ENCODE data around the gene ATP5PF.

GRCh38 chr21:25735646-25736597, 1.2 kb upstream of the ATP5PF start:
- TF ChIP-seq, protein P1, sequence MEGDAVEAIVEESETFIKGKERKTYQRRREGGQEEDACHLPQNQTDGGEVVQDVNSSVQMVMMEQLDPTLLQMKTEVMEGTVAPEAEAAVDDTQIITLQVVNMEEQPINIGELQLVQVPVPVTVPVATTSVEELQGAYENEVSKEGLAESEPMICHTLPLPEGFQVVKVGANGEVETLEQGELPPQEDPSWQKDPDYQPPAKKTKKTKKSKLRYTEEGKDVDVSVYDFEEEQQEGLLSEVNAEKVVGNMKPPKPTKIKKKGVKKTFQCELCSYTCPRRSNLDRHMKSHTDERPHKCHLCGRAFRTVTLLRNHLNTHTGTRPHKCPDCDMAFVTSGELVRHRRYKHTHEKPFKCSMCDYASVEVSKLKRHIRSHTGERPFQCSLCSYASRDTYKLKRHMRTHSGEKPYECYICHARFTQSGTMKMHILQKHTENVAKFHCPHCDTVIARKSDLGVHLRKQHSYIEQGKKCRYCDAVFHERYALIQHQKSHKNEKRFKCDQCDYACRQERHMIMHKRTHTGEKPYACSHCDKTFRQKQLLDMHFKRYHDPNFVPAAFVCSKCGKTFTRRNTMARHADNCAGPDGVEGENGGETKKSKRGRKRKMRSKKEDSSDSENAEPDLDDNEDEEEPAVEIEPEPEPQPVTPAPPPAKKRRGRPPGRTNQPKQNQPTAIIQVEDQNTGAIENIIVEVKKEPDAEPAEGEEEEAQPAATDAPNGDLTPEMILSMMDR (IDR thresholded peaks at IDR 0.05; ENCODE audit: extremely low read depth in 1 of 2, insufficient read depth in 1 of 2, low read depth in 1 of 2, low read length in 2 of 2): no peak
- no peak for TF ChIP-seq POLR2AphosphoS5 (IDR thresholded peaks at IDR 0.05; ENCODE audit: insufficient read depth, low read depth, low read length)
- no peak for TF ChIP-seq JUN (IDR thresholded peaks at IDR 0.05; ENCODE audit: borderline replicate concordance, insufficient read depth, insufficient read length, low read depth)
- TF ChIP-seq POLR2A (IDR thresholded peaks at IDR 0.05; ENCODE audit: low read depth, low read length): peak; percentile 73
- TF ChIP-seq EZH2 (IDR thresholded peaks at IDR 0.05; ENCODE audit: borderline replicate concordance, low read depth, low read length, severe bottlenecking): no peak
